ENCODE data around the gene CHMP3.

The CHMP3 gene

GRCh38 chr2:86464652-86465051 is 98.6 kb downstream of the CHMP3 start:
- no peak for DNase-seq

DNA sequence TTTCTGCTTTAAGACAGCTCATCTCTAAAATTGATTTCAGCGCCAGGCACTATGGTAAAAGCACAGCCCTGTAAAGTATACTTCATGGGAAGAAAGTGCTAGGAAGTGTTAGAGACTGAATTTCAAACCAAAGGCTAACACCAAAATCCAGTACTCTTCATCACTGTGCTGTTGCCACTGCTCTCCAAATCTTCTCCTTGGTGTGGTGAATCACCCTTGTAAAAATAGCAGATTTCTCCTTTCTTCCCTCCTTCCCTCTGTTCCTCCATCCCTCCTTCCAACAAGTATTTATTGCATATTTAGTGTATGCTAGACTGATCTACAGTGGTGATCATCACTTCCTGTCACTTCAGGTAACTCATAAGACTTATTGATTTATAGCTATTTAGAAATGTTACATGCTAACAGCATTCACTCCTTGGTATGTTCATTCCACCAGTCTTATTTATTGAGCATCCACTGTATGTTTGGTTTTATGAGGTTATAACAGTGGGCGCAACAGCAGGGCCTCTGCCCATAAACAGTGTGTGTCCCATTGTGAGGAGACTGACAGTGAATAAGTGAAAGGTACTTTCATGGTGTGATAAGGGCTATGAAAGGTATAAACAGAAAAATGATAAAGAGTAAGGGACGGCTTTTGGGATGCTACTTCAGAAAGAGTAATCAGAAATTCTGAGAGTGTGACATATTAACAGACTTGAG is 102.0 kb downstream of the CHMP3 start:
- DNase-seq, result no peak

- DNase-seq, result no peak
These were observed 108.1 kb downstream of the CHMP3 start for GRCh38 chr2:86455181-86455580.

DNA sequence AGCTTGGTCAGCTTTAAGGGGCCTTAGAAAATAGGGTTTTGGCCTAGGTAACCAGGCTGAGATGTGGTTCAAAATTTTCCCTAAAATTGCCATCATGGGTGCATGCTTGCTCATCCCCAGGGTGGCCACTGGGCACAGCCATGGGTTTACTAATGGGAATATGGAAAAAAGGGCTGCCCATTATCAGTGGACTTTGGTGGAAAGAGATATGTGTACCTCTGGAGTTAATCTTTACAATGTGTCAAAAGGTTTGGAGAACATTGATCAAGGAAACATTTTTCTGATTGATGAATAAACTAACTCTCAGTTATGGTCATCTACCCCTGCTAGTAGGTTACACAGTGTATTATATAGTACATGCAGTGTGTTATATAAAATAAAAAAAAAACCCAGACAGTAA is 109.0 kb downstream of the CHMP3 start:
- no peak for DNase-seq

DNA sequence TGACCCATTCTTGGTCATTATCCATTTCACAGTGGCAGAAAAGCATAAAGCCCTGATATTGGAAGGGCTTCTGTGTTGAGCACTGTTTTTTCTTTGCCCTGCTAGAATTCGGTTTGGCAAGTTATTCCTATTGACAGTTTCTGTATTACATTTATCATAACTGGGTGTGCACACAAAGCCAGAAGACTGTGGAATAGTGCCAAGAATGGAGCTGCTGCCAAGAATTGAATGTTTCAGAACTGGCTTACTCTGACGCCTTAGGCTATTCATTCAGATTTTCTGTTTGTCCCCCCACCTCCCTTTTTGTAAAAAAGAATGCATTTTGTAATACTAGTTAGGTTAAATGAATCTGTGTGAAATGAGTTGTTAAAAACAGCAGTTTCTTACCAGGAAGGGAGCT is 109.4 kb downstream of the CHMP3 start:
- no peak for DNase-seq

All from DMS53 (cell line).